GDM1 (cell line): ENCODE results near the gene RNF125.
"Not testable (repeated sequence)": the region's sequence is repeated elsewhere in the genome, so short reads cannot be mapped to it uniquely, and the experiment has no call there.

ENCODE experiments used
- DNase-seq: peaks from one replicate; lab custom pipeline; 2025; lab: John Stamatoyannopoulos, UW

The RNF125 gene

DNA sequence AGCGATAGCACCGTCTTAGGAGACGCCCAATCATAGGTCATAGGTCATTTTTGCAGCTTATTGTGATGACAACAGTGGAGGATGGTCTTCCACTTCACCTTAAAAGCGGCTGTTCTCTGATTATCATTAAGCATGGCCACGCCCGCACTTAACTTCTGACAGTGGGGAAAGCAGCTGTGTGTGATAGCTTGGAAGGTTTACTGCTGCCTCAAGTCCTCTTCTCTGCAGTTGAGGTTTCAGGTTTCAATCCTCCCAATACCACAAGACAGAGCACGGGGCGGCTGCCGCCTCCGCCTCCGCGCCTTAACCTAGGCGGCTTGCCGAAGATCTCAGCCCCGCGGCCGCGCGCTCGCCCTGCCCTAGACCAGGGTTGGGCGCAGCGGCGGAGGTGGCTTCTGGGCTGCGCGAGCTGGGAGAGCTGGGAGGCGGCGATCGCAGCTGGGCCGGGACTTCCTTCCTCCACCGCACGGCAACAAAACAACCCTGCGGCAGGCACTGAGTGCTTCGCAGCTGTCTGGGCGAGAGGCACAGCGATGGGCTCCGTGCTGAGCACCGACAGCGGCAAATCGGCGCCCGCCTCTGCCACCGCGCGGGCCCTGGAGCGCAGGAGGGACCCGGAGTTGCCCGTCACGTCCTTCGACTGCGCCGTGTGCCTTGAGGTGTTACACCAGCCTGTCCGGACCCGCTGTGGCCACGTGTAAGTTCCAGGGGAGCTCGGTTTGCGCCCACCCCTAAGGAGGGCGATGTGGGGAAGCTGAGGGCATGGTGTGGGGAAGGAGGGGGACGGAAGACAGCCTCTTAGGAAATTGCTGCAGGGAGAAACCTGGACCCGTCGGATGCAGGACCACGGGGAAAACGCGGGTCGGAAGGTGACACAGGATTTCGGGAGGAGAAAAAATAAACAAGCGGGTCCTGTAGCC is at the start of gene RNF125:
TSS of gene RNF125 (plus strand) at position 495 of the 920 bp plus-strand sequence. CDS start at position 534, 39 bp downstream.
- peak; percentile 84 for DNase-seq

DNA sequence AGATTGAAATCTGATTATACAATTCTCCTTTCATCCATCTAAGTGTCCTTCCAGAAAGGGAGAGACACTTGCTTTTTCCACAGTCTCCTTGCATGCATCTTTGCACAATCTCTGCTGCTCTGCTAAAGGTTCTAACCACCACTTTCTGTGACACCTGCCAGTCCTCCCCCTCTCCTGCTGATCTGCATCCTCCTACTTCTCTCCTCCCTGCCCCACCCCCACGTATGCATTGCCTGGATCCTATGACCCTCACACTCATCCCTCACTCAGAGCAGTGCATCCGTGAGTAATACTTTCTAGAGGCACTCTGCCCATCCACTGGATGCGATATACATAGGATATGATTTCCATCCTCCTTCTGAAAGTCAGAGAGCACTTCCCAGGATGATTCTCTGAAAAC is 48.0 kb upstream of the RNF125 start:
- DNase-seq: no peak

DNA sequence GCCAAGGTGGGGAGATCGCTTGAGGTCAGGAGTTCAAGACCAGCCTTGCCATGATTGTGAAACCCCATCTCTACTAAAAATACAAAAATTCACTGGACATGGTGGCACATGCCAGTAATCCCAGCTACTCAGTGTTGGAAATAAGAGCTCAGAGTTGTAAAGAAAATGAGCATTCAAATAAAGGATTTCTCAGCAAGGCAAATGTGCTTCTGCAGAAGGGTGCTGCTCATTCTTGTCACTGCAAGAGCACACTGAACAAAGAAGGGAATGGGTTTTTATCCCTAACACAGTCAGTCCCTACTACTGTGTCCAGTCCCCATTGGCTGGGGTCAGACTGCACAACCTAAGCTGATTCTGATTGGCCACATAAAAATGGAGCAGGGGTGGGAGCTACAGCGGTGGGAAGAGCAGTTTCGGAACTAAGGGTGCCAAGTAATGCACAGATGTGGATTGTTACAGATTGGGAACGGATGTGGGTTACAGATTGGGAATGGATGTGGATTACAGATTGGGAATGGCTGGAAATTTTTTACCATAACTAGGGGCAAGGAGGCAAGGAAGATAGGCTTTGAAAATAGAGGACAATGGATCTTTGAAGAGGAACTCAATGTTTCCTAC is 44.6 kb upstream of the RNF125 start:
- no peak for DNase-seq

DNA sequence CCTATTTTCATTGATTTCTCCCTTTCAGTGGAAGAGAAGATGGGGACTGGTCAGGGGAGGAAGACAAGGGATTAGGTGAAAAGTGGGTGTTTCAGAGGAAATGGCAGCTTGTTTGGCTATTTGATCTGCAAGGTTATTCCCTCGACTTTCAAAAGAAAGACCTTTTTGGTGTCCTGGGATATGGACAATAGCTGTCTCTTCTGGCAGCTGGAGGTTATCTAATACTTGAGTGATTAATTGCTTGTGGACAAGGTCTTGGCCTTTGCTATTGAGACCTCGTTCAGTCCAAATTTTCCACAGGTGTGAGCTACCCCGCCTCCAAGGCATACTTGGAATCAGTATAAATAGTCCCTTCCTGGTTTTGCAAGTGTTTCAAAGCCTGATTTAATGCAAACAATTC is 42.4 kb upstream of the RNF125 start:
- no peak for DNase-seq

DNA sequence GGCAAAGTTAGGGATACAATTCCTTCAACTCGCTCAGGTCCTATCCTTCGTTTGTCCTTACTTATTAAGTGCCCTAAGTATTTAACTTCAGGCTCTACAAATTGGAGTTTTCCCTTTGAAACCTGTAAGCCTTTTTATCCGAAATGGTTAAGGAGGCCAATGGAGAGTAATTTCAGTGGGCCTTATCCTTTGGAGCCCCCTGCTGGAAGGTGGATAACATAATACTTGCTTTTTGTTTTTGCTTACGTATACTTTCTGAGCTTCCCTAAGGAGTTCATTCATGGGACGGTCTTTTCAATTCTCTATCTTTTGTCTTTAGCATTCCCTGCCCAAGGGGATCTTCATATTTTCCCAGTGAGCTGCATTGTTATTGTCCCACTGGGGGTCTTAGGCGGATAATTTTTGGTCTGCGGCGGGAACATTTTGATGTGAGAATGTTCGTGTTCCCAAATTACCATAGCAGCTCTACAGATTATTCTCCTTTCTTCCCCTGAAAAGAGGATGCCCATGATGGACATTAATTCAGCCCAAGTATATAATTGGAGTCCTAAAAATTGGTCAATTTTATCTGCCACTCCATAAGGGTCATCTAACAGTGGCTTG is 41.3 kb upstream of the RNF125 start:
- peak; percentile 9 for DNase-seq

DNA sequence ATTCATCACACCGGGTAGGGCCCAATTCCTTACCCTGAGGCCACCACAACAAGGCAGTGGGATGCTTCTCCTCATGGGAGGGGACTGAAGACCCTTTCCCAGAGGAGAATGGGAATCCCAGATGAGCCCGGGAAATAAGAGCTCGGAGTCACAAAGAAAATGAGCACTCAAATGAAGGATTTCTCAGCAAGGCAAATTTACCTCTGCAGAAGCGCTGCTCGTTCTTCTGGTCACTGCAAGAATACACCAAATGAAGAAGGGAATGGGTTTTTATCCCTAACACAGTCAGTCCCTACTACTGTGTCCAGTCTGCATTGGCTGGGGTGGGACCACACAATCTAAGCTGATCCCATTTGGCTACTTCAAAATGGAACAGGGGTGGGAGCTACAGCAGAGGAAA is 40.0 kb upstream of the RNF125 start:
- no peak for DNase-seq

DNA sequence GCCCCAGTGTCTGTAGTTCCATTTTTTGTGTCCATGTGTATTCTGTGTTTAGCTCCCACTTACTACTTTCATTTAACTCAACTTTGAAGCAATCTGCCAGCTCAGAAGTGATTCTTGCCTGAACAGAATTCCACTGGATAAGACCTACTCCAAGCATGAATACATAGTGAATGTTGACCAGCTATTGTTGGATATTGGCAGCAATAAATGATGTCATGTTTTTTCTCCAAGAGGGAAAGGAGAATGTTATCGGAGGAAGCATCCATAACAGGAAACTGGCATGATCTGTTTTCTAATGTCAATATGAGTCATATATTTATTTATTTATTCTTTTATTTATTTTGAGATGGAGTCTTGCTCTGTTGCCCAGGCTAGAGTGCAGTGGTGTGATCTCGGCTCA is 38.9 kb upstream of the RNF125 start:
- no peak for DNase-seq

DNA sequence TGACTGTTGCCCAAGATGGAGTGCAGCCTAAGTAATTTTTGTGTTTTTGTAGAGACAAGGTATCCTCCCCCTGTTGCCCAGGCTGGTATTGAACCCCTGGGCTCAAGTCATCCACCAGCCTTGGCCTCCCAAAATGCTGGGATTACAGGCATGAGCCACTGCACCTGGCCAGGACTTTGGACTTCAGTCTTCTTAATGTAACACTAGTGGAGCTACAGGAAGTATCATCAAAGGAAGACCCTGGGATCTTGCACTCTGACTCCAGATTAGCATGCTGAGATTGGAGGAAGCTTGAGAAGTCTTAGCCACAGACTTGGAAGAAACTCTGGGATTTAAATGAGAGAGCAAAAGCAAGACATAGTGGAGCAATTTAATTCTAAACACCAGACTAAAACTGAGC is 37.8 kb upstream of the RNF125 start:
- no peak for DNase-seq

DNA sequence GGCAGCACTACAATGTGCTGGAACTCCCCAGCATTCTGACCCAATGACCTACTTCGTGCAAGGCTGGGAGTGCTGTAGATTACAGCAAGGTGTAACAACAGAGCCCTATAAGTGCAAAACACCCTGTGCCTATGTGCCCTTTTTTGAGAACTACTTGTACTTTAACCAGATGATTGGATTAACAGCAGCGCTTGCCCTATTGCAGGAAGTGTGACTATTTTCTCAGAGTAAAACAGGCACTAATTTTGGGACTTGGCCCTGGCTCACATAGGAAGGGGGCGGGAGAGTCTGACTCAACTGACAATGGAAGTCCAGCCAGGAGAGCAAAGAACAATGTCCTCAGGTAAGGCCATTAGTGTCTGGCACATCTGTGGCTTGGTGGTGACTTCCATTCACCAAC is 35.6 kb upstream of the RNF125 start:
- no peak for DNase-seq

DNA sequence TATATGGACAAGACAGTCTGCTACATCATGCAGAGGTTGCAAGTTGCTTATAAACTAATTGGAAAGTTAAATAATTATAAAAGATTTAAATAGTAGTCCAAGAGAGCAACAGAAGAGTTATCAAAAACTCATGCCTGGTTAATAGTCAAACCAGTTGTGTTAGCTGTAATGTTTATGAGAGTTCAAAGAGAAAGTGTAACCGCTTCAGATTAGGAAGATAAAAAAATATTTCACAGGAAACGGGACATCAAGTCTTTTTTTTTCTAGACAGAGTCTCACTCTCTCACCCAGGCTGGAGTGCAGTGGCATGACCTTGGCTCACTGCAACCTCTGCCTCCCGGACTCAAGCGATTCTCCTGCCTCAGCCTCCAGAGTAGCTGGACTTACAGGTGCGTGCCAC is 34.6 kb upstream of the RNF125 start:
- no peak for DNase-seq

DNA sequence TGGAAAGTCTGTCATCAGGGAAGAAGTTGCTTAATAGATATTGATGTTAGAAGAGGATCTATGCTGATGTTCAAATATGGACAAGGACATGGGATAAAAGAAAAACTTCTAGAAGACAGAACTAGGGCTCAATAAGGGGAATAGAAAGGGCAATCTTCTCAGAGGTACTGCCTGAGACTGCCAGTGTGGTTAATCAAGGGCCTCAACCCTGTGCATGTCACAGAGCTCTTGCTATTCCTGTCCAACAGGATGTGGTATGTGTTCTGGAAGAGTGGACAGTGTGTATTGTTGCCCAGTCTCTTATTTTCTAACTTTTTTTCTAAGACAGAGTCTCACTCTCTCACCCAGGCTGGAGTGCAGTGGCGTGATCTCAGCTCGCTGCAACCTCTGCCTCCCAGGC is 27.8 kb upstream of the RNF125 start:
- no peak for DNase-seq

DNA sequence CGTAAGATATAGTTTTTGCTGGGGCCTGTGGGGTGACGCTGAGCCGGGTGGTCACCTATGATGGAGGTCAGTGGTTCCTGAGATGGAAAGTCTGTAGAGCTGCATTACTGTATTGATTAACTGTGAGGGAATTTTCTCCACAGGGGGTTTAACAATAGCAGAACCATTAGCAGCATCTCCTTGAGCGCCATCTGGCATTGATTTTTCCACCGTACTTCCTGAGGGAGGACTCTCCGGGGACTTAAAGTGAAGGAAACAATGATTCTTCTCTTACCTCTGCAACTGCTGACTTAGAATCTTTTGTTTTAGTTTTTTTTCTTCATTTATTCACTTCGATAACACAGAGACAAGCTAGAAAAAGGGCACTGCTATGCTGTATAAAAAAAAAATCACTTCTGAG is 22.6 kb upstream of the RNF125 start:
- no peak for DNase-seq

DNA sequence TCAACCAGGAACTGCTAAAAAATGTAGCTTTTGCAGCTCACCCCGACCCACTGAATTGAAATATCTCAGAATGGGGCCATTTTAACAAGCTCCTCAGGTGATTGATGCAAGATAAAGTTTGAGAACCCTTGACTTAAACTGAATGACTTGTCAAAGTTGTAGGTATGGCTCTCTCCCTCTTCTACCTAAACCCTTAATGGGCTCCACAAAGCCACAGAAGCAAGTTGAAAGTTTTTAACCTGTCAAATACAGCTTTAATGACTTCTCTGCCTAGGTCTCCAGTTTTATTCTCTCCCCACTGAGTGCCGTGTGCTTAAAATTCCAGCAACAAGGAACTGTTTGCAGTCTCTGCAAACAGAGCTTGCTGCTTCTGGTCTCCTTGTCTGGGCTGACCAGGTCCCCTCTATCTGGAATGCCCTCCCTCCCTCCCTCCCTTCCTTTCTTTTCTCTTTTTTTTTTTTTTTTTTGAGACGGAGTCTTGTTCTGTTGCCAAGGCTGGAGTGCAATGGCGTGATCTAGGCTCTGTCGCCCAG is 19.7 kb upstream of the RNF125 start:
- no peak for DNase-seq

DNA sequence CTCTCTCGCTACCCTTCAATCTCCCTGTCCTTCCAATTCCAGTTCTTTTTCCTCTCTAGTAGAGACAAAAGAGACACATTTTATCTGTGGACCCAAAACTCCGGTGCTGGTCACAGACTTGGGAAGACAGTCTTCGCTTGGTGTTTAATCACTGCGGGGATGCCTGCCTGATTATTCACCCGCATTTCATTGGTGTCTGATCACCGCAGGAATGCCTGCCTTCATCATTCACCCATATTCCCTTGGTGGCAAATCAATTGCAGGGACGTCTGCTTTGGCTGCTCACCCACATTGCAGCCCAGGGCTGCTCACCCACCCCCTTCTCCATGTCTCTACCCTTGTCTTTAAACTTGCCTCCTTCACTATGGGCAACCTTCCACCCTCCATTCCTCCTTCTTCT is 17.5 kb upstream of the RNF125 start:
- DNase-seq: not testable (repeated sequence)

DNA sequence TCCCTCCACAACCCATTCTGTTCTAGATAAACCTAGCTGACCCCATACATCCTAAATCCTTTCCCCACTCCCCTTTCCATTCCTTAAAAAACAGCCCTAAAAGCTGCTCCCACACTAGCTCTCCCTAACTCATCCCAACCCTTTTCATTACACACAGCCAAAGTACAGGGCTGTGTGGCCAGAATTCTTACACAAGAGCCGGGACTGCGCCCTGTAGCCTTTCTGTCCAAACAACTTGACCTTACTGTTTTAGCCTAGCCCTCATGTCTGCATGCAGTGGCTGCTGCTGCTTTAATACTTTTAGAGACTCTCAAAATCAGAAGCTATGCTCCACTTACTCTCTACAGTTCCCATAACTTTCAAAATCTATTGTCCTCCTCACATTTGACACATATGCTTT is 14.8 kb upstream of the RNF125 start:
- DNase-seq: not testable (repeated sequence)

DNA sequence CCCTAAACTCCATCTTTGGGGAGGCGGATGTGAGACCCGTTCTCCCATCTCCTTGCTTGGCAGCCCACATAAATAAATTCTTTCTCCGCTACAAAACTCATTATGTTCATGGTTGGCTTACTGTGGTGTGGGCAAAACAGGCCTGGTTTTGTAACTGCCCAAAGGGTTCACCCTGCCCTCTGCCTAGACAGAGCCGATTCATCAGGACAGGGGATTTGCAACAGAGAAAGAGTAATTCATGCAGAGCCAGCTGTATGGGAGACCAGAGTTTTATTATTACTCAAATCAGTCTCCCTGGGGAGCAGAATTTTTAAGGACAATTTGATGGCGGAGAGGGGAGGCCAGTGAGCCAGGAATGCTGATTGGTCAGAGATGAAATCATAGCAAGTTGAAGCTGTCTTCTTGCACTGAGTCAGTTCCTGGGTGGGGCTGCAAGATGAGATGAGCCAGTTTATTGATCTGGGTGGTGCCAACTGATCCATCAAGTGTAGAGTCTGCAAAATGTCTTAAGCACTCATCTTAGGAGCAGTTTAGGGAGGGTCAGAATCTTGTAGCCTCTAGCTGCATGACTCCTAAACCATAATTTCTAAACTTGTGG is 8.4 kb upstream of the RNF125 start:
- DNase-seq: no peak

DNA sequence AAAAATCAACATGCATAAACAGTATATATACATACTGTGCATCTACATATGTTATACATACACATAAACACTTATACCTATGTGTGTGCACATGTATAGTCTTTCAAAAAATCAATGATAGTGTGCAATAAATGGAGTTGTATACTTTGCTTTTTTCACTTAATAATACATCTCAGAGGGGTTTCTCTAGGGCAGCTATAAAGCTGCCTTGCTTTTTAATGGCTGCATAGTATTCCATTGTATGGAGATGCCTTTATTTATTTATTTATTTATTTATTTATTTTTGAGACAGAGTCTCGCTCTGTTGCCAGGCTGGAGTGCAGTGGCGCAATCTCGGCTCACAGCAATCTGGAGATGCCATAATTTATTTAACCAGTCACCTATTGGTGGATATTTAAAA is 7.4 kb upstream of the RNF125 start:
- no peak for DNase-seq

DNA sequence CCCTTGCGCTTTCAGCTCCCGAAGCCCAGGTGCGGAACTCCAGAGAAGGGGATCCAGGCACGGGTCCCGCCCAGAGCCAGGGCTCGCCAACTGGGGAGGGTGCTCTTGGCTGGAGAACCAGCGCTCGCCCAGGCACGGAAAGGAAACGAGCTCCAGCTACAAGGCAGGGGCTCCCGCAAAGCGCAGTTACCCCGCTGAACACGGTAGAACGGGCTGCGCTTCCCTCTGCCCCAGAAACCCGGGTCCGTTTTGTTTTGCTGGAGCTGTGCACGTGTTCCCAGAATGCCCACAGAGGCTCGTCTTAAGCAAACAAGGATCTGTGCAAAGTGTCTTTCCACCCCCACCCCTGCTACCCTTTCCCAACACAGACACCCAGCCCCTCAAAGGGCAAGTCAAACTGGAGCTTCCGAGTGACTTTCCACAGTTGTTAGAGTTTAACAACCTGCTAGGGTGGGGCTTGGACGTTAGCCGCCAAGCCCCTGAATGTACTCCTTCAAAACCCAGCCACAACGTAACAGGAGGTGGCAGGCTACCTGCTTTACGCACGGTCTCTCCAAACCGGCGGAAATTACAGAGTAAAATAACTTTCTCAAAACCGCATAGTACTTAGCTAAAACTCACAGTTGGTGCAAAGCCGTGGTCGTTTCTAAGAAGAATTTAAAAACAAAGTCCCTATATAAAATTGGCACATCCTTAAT is 775 bp downstream of the RNF125 start:
- no peak for DNase-seq

DNA sequence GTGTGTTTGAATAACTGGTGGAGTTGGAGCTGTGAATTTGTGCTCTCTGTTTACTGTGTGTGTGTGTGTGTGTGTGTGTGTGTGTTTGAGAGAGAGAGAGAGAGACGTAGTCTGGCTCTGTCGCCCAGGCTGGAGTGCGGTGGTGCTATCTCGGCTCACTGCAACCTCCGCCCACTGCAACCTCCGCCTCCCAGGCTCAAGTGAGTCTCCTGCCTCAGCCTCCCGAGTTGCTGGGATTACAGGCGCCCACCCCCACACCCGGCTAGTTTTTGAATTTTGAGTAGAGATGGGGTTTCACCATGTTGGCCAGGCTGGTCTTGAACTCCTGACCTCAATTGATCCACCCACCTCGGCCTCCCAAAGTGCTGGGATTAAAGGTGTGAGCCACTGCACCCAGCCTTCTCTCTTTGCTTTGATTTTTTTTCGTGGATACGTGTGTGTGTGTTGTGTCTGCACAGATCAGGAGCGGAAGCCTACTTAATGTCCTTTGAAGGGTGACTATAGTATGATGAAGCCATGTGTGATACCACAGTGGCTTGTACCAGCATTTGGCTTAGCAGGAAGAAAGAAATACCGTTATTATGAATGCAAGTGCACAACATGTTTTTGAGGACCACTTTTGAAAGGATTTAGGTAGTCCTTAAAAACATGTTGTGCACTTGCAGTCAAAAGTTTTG is 1.5 kb downstream of the RNF125 start:
- not testable (repeated sequence) for DNase-seq

DNA sequence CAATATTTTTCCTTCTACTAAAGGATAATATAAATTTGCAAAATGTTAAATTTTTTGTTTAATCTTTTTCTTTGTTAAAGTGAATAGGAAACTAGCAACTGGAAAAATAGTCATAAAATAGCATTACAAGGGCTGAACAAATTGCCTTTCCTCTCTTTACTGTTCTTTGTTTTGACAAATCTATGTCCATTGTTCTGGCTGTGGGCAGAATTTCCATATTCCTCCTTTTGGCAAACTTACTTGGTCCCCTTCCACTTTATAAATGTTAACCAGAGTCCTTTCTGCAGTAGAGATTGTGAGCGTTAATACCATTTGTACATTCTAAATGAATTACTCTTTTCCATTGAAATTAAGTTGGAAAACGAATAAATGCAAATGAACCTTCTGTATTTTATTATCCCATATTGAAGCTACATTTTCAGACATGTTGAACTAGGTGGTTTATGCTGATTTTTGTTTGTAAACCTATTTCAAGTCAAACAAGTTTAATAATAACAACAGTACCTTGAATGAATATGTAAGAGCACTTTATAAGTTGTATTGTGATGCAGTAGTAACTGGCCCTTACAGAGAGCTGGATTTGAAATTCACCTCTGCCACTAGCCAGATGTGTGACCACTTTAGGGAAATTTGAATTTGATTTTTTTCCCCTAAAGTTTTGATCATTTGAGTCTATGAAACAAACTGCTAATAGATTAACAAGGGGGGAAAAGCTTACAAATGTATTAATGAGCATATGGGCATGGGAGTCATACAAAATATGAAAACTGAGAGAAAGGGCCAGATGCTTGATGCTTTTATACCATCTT is 3.3 kb downstream of the RNF125 start:
- DNase-seq: no peak
